Astrocyte of the spinal cord (primary cell): ENCODE measurements around the gene ADIPOR2.

Experiments used
- DNase-seq: peaks from one replicate; pipeline ENCODE4 v3.0.0; 2011; ENCODE audit warnings: low read depth, low spot score
- H3K4me3 ChIP-seq: 2 replicates; pipeline ENCODE4 v1.5.1; 2011; ENCODE audit warnings: low read depth, mild to moderate bottlenecking, low read length, moderate library complexity
- CTCF ChIP-seq: IDR thresholded peaks from 2 replicates; pipeline ENCODE4 v1.5.1; 2012; ENCODE audit warnings: low read depth, mild to moderate bottlenecking, low read length, inconsistent platforms
- in situ Hi-C: cut with HindIII; loops from 2 replicates; pipeline ENCODE4 v1.10.0; 2017; ENCODE audit warnings: low sequenced_read_pairs

The ADIPOR2 gene

DNA sequence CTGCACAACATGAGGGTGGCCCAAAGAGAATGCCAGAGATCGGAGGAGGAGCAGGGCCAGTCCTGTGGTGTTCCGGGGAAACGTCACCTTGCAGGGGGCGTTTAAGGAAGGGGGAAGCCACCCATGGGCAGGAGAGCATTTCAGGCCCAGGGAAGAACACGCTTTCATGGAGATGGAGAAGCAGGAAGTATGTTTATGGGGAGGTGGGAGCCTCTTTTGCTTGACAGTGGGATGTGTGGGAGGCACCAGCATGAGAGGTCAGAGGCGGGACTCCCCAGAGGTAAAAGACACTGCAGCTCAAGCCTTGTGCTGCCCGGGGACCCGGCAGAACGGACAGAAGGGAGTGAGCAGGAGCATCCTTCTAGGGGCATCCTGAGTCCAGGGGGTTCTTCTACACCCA is 128.2 kb downstream of the ADIPOR2 start:
- H3K4me3 ChIP-seq = no peak overlapping the region
- no peak for TF ChIP-seq CTCF
- DNase-seq = no peak
- in situ Hi-C loops = no loop called here

GRCh38 chr12:1819571-1819970 is 128.7 kb downstream of the ADIPOR2 start:
- no peak for DNase-seq
- H3K4me3 ChIP-seq = no peak overlapping the region
- in situ Hi-C loops = no loop called here
- TF ChIP-seq CTCF = no peak

- no peak for TF ChIP-seq CTCF
- DNase-seq = no peak
- in situ Hi-C loops = no loop called here
- H3K4me3 ChIP-seq = no peak within 1 kb of the TSS
Observed at GRCh38 chr12:1820191-1820895, 129.5 kb downstream of the ADIPOR2 start, which contains the start of gene LRTM2. TSS of gene LRTM2 (plus strand) at chr12:1820565. CDS start at chr12:1828149, 7,584 bp downstream.

DNA sequence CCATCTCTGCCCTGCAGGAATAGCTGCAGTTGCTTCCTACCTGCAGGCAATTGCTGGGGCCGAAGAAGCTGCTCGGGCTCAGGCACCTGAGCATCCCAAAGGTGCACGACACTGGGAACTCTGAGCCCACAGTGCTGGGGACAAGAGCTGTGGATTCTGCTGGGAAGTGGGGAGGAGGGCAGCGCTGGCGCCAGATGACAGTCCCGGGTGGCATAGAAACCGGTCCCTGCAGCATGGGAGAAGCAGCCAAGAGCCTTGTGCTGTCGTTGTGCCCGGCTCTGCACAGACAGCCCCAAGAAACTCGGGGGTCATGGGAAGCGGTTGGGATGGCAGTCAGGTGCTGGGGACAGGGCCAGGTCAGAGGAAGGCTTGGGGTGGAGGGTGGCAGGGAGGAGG is 130.0 kb downstream of the ADIPOR2 start:
- TF ChIP-seq CTCF = no peak
- DNase-seq = no peak
- in situ Hi-C loops = no loop called here
- no peak overlapping the region for H3K4me3 ChIP-seq

- no peak for DNase-seq
- in situ Hi-C loops = no loop called here
- no peak for TF ChIP-seq CTCF
- H3K4me3 ChIP-seq = no peak overlapping the region
Observed at GRCh38 chr12:1821805-1822204, 130.9 kb downstream of the ADIPOR2 start.

DNA sequence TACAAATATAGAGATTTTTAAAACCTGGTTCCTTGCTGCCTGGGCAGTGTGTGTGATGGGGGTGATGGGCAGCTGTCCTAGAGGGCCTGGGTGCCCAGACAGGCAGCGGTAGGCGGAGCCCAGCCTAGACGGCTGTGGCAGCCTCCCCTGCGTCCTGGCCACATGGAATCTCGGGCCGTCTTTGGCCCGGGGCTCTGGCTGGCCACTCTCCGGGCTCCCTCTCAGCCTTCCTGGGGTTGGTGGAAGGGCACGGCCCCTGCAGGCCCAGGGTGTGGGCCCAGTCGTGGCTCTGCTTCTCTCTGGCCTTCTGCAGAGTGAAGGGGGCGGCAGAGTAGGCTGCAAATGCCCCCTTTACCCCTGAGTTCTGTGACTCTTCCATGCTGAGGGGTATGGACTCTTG is 131.8 kb downstream of the ADIPOR2 start:
- no peak overlapping the region for H3K4me3 ChIP-seq
- no peak for DNase-seq
- in situ Hi-C loops = no loop called here
- TF ChIP-seq CTCF = no peak
